VCaP (cell line): ENCODE data around the gene COL27A1.

Experiments used
- H3K27ac ChIP-seq: fragments of 450-650 bp; 2 replicates; pipeline ENCODE4 v1.5.1; 2017
- CTCF ChIP-seq: fragments of 450-650 bp; conservative IDR thresholded peaks from 2 replicates; pipeline ENCODE4 v1.5.1; 2017; ENCODE audit warnings: mild to moderate bottlenecking, moderate library complexity

The COL27A1 gene

GRCh38 chr9:114231273-114231672 lies 75.9 kb downstream of the COL27A1 start:
- no peak overlapping the region for H3K27ac ChIP-seq
- TF ChIP-seq CTCF, result no peak

GRCh38 chr9:114231719-114232449 lies 76.5 kb downstream of the COL27A1 start:
- TF ChIP-seq CTCF, result no peak
- no peak overlapping the region for H3K27ac ChIP-seq

GRCh38 chr9:114233491-114234185 lies 78.3 kb downstream of the COL27A1 start:
- no peak for TF ChIP-seq CTCF
- no peak overlapping the region for H3K27ac ChIP-seq

- no peak for TF ChIP-seq CTCF
- H3K27ac ChIP-seq, result no peak overlapping the region
Observed at GRCh38 chr9:114235033-114235661, 79.8 kb downstream of the COL27A1 start.

GRCh38 chr9:114236391-114237138 lies 81.2 kb downstream of the COL27A1 start:
- no peak for TF ChIP-seq CTCF
- no peak overlapping the region for H3K27ac ChIP-seq

- no peak overlapping the region for H3K27ac ChIP-seq
- TF ChIP-seq CTCF, result no peak
Observed at GRCh38 chr9:114237247-114237646, 81.9 kb downstream of the COL27A1 start.

GRCh38 chr9:114237781-114238180 lies 82.4 kb downstream of the COL27A1 start:
- no peak overlapping the region for H3K27ac ChIP-seq
- no peak for TF ChIP-seq CTCF
